ENCODE measurements around the gene PLA1A. TPM values are rescaled to one million over a fixed set of nuclear protein-coding genes. Genes with fewer than 3 reads are reported as not detected.

Gene PLA1A
- total RNA-seq, 2 donors from 2014 or later = 2.8 to 9.1 TPM

DNA sequence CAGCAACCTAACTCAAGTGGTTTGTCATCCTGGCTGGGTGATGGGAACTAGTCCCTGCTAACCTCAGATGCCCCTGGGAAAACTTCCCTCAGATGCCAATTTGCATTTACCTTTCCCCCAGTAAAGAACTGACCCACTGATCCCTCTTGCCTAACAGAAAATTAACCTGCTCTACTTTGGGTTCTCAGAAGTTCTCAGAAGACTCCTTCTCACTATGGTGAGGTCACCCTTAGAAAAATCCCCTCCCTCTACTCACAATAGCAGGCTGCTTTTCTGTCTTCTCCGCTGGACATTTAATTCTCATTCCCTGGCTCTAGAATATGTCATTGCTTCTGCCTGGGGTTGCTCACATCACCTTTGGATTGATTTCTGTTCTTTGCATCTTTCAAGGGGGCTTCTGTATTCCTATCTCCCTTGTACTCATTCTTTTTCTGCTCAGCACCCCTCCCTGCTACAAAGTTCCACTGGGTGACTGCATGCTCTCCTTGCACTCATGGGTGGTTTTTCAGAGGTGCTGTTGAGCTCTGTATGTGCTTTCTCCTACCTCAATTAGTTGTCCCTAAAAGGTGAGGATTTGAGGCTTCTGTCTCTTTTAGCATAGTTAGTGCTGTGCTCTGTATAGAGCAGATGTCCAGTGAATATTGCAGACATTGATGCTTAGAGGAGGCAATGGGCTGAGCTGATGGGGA lies 869 bp downstream of the PLA1A start:
- no peaks in the 10 kb centered on the region for H3K9me3 ChIP-seq
- WGBS = 96% methylated on average over 1 of the region's 1 CpG
- no peaks in the 10 kb centered on the region for H3K27me3 ChIP-seq (replicated peaks; ENCODE audit: insufficient read depth)
- intact Hi-C loops (cut with DNase I) = no loop called here
- TF ChIP-seq CTCF (IDR thresholded peaks at IDR 0.05) = no peak
- TF ChIP-seq POLR2AphosphoS5 (IDR thresholded peaks at IDR 0.05) = no peak
- TF ChIP-seq POLR2A (IDR thresholded peaks at IDR 0.05) = no peak
- peaks cover 12% of the 10 kb centered on the region for H3K4me1 ChIP-seq (replicated peaks)
- H3K27ac ChIP-seq = peak overlapping the region; percentile 18 to 52
- DNase-seq (ENCODE audit: low spot score) = no peak
- no peaks in the 10 kb centered on the region for H3K36me3 ChIP-seq
- H3K4me3 ChIP-seq = no peak overlapping the region

DNA sequence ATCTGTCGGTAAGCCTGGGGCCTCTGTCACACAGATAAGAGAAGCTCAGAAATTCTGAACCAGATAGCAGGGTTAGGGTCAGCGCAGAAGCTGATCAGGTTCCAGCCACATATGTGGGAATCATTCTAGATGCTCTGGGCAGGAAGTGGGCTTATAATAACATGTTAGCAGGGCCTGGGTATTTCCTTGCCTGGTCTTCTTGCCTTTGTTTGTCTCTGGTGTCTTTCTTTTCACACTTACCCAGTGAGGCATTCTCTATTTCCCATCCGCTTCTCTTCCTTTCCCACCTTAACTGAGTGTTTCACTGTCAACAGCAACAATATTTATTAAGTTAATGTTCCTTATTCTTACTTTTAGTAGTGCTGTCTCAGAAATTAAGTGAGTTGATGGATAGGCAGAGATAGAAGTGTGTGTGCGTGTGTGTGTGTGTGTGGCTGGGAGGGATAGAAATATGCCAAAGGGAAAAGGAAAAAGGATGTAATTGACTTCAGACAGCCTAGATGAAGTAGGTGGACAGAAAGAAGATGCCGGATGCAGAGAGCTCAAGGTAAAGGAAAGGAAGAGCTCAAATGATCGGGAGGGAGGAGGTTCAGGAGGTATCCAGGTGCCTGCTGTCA lies 2.0 kb downstream of the PLA1A start:
- WGBS = 99% methylated on average over 6 of the region's 6 CpGs
- H3K27ac ChIP-seq = no peak overlapping the region
- no peaks in the 10 kb centered on the region for H3K36me3 ChIP-seq
- H3K4me3 ChIP-seq = no peak overlapping the region
- no peaks in the 10 kb centered on the region for H3K27me3 ChIP-seq (replicated peaks; ENCODE audit: insufficient read depth)
- intact Hi-C loops (cut with DNase I) = no loop called here
- H3K9me3 ChIP-seq = no peaks in the 10 kb centered on the region
- DNase-seq (ENCODE audit: low spot score) = no peak
- no peak for TF ChIP-seq CTCF (IDR thresholded peaks at IDR 0.05)
- no peak for TF ChIP-seq POLR2AphosphoS5 (IDR thresholded peaks at IDR 0.05)
- no peak for TF ChIP-seq POLR2A (IDR thresholded peaks at IDR 0.05)
- peaks cover 13% of the 10 kb centered on the region for H3K4me1 ChIP-seq (replicated peaks)

GRCh38 chr3:119600732-119601131 lies 3.0 kb downstream of the PLA1A start:
- H3K4me1 ChIP-seq (replicated peaks) = peaks cover 13% of the 10 kb centered on the region
- DNase-seq (ENCODE audit: low spot score) = no peak
- no peak overlapping the region for H3K4me3 ChIP-seq
- H3K27me3 ChIP-seq (replicated peaks; ENCODE audit: insufficient read depth) = no peaks in the 10 kb centered on the region
- no peaks in the 10 kb centered on the region for H3K36me3 ChIP-seq
- H3K27ac ChIP-seq = no peak overlapping the region
- TF ChIP-seq CTCF (IDR thresholded peaks at IDR 0.05) (no peak), POLR2A (IDR thresholded peaks at IDR 0.05) (no peak)
- WGBS = 71% methylated on average over 5 of the region's 5 CpGs
- intact Hi-C loops (cut with DNase I) = no loop called here
- H3K9me3 ChIP-seq = no peaks in the 10 kb centered on the region

- TF ChIP-seq CTCF (IDR thresholded peaks at IDR 0.05) = no peak
- TF ChIP-seq POLR2A (IDR thresholded peaks at IDR 0.05) = no peak
- no peak for TF ChIP-seq POLR2AphosphoS5 (IDR thresholded peaks at IDR 0.05)
- no peak overlapping the region for H3K27ac ChIP-seq
- DNase-seq (ENCODE audit: low spot score) = no peak
- H3K27me3 ChIP-seq (replicated peaks; ENCODE audit: insufficient read depth) = no peaks in the 10 kb centered on the region
- WGBS = 94% methylated on average over 3 of the region's 3 CpGs
- H3K9me3 ChIP-seq = no peaks in the 10 kb centered on the region
- intact Hi-C loops (cut with DNase I) = no loop called here
- H3K4me1 ChIP-seq (replicated peaks) = peaks cover 13% of the 10 kb centered on the region
- no peaks in the 10 kb centered on the region for H3K36me3 ChIP-seq
- H3K4me3 ChIP-seq = no peak overlapping the region
Observed at GRCh38 chr3:119601154-119601553, 3.5 kb downstream of the PLA1A start.

DNA sequence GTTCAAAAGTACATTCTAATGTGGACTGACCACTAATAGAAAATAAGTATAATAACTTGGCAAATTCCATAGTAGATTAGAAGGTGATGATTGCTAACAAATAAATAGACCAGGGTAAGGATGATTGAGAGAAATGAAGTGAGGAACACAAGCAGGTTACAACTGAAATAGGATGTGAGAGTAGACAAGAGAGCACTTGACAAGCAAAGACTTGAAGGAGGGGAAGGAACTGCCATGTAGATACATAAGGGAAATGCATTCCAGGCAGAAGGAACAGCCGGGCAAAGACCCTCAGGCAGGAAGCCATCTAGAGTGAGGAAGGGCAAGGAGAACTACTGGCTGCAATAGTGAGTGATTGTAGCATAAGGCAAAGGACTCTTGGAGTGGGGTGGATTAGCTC lies 5.0 kb downstream of the PLA1A start:
- TF ChIP-seq CTCF (IDR thresholded peaks at IDR 0.05) = no peak
- TF ChIP-seq POLR2AphosphoS5 (IDR thresholded peaks at IDR 0.05) = no peak
- TF ChIP-seq POLR2A (IDR thresholded peaks at IDR 0.05) = no peak
- Histone ChIP-seq H3K36me3 (no peaks in the 10 kb centered on the region), H3K9me3 (no peaks in the 10 kb centered on the region), H3K4me3 (no peak overlapping the region), H3K27me3 (replicated peaks; ENCODE audit: insufficient read depth) (no peaks in the 10 kb centered on the region), H3K27ac (peak overlapping the region; percentile 21 to 35), H3K4me1 (replicated peaks) (peaks cover 13% of the 10 kb centered on the region)
- intact Hi-C loops (cut with DNase I) = no loop called here
- WGBS = 19% methylated on average over 1 of the region's 1 CpG
- no peak for DNase-seq (ENCODE audit: low spot score)

Measured in prostate gland (tissue), 2 donors.